SJCRH30 (cell line): ENCODE measurements around the gene CALCR. TPM values are rescaled to one million over a fixed set of nuclear protein-coding genes. Genes with fewer than 3 reads are reported as not detected.
"Not testable (repeated sequence)": the region's sequence is repeated elsewhere in the genome, so short reads cannot be mapped to it uniquely, and the experiment has no call there.

Experiments used
- DNase-seq, 2 experiments: peaks; one replicate each; pipeline ENCODE4 v3.0.0-alpha.2; 2015 to 2020
- H3K27ac ChIP-seq: fragments of 250-450 bp; sonication (Bioruptor Pico); 2 replicates; pipeline ENCODE4 v1.5.1; 2020; ENCODE audit warnings: mild to moderate bottlenecking, moderate library complexity
- H3K27me3 ChIP-seq: fragments of 250-450 bp; sonication (Bioruptor Pico); 2 replicates; pipeline ENCODE4 v1.5.1; 2020; ENCODE audit warnings: mild to moderate bottlenecking, moderate library complexity
- H3K36me3 ChIP-seq: fragments of 250-450 bp; sonication (Bioruptor Pico); 2 replicates; pipeline ENCODE4 v1.5.1; 2020; ENCODE audit warnings: mild to moderate bottlenecking, moderate library complexity
- H3K4me1 ChIP-seq: fragments of 250-450 bp; sonication (Bioruptor Pico); 2 replicates; pipeline ENCODE4 v1.5.1; 2020; ENCODE audit warnings: mild to moderate bottlenecking, moderate library complexity
- H3K4me3 ChIP-seq: fragments of 250-450 bp; sonication (Bioruptor Pico); 2 replicates; pipeline ENCODE4 v1.5.1; 2020; ENCODE audit warnings: mild to moderate bottlenecking, moderate library complexity
- H3K9me3 ChIP-seq: fragments of 250-450 bp; sonication (Bioruptor Pico); replicated peaks from 2 replicates; pipeline ENCODE4 v1.5.1; 2020; ENCODE audit warnings: mild to moderate bottlenecking, moderate library complexity
- total RNA-seq: library from RNA; depleted of rRNA; stranded (reverse); fragments of >200 nt; shearing (Covaris generic); gene quantifications from 2 replicates; pipeline ENCODE4 v1.2.3, GENCODE V29; 2014

Gene CALCR
- total RNA-seq, 1 experiment from 2014 or later = 1.9 TPM

DNA sequence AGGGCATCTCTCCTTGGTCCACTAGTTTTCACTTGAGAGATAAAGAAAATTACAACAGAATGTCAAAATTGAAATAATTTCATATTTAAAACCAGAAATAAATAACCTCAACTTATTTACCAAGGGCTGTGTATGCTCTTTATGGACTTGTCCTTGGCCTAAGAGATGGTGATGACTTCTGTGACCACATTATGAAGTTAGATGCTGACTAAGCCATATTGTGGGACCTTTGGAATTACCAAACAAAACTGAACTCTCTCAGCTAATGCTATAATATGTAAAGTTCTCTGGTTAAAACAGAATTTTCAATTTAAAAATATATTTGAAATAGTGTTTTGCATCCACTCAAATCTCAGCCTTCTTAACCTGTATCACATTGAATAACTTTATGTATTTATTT is 38.9 kb downstream of the CALCR start:
- H3K9me3 ChIP-seq = no peaks in the 10 kb centered on the region
- H3K27me3 ChIP-seq = no peaks in the 10 kb centered on the region
- no peak overlapping the region for H3K4me3 ChIP-seq
- no peaks in the 10 kb centered on the region for H3K36me3 ChIP-seq
- H3K4me1 ChIP-seq = peaks cover 16% of the 10 kb centered on the region
- no peak overlapping the region for H3K27ac ChIP-seq
- no peak for DNase-seq

DNA sequence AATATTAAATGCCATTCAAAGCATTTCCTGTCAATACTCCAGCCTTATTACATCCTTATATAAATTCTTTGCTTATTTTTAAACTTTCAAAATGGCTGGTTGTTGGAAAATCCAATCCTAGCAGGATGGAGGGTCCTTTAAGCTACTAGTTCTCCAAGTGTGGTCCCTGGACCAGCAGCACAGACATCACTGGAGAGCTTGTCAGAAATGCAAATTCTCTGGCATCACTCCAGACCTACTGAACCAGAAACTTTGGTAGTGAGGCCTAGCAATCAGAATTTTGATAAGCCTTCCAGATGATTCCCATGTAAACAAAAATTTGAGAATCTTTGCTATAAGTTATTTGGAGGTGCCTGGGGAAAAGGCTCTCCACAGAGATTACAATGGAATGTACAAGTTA is 43.8 kb downstream of the CALCR start:
- peaks cover 26% of the 10 kb centered on the region for H3K4me1 ChIP-seq
- DNase-seq = peak; percentile 90 to 96
- H3K4me3 ChIP-seq = no peak overlapping the region
- H3K27ac ChIP-seq = peak overlapping the region; percentile 96
- H3K27me3 ChIP-seq = no peaks in the 10 kb centered on the region
- H3K36me3 ChIP-seq = no peaks in the 10 kb centered on the region
- no peaks in the 10 kb centered on the region for H3K9me3 ChIP-seq

DNA sequence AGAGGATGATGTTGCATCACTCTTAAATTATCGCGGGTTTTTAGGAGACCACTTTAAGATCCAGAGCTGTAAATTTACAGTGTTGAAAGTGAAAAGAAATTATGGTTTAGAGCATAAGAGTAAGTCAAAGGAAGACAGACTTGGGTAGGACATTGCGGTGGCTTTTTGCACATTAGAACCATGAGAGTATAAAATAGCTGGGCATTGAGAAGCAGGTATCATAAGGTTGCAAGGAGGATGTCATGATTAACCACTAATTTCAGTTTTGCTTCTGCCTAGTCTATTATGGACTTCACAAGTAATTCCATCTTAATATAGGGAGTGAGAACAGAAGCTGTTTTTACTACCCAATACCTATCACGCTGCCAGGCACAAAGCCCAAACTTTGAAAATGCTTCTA is 57.7 kb downstream of the CALCR start:
- DNase-seq = no peak
- Histone ChIP-seq H3K9me3 (no peaks in the 10 kb centered on the region), H3K27me3 (no peaks in the 10 kb centered on the region), H3K4me1 (0 out of 2 replicates have a peak, but pooled peaks cover 2% of the 10 kb centered on the region), H3K4me3 (no peak overlapping the region), H3K27ac (no peak overlapping the region), H3K36me3 (no peaks in the 10 kb centered on the region)

DNA sequence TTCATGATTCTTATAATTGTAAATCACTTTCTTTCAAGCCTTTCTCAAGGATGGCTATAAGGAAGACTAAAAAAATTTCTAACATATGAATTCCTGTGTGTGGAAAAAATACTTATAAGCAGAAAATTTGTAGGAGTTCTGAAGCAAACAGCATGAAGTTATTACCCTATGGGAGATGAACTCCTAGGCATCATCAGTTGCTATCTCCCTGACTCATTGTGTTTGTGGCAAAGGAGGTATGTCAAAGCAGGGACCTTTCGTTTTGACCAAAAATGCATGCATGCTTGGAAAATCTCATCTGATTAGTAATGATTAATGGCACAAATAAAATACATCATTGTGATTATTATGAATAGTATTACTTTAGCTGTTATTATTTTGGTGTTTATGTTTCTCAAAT is 59.4 kb downstream of the CALCR start:
- no peak for DNase-seq
- no peak overlapping the region for H3K4me3 ChIP-seq
- no peaks in the 10 kb centered on the region for H3K36me3 ChIP-seq
- no peaks in the 10 kb centered on the region for H3K27me3 ChIP-seq
- 0 out of 2 replicates have a peak, but pooled peaks cover 2% of the 10 kb centered on the region for H3K4me1 ChIP-seq
- H3K27ac ChIP-seq = no peak overlapping the region
- H3K9me3 ChIP-seq = no peaks in the 10 kb centered on the region

DNA sequence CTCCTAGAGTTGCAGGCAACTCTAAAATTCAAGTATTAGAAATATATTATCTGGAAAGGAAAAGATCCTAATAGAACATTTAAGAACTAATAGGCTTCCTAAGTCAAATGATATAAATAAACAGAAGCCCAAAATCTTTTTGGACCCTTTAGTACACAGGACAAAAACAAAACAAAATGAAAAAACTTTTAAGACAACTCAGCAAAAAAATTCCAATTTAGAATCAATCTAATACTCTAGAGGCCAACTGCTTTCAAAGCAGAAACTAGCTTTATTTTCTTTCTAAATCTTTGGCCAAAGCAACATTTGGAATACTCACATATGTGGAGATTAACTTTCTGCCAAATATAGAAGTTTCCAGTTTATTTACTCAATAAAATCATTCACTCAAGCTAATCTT is 65.2 kb downstream of the CALCR start:
- 0 out of 2 replicates have a peak, but pooled peaks cover 2% of the 10 kb centered on the region for H3K4me1 ChIP-seq
- H3K9me3 ChIP-seq = peaks cover 3% of the 10 kb centered on the region; the same call in 1 of the 2 replicates
- no peak overlapping the region for H3K4me3 ChIP-seq
- no peak for DNase-seq
- no peaks in the 10 kb centered on the region for H3K36me3 ChIP-seq
- no peak overlapping the region for H3K27ac ChIP-seq
- H3K27me3 ChIP-seq = no peaks in the 10 kb centered on the region

DNA sequence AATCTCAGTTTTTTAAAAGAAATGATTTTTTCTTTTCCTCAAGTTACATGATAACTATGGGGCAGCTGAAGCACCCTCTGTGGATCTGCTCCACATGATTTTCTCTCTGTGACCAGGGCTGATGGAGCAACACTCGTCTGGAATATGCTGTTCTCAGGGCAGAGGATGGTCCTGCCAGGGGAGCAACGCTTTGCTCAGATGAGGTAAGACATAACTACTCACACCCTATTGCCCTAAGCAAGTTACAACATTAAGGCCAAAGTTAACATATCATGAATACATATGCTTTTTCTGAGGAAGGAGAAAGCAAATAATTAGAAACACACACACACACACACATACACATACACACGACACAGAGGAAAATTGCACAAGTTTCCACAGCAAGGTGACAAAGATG is 71.4 kb downstream of the CALCR start:
- Histone ChIP-seq H3K4me1 (no peaks in the 10 kb centered on the region), H3K4me3 (no peak overlapping the region), H3K27me3 (no peaks in the 10 kb centered on the region), H3K9me3 (0 out of 2 replicates have a peak, but pooled peaks cover 2% of the 10 kb centered on the region), H3K36me3 (no peaks in the 10 kb centered on the region), H3K27ac (no peak overlapping the region)
- DNase-seq = no peak

DNA sequence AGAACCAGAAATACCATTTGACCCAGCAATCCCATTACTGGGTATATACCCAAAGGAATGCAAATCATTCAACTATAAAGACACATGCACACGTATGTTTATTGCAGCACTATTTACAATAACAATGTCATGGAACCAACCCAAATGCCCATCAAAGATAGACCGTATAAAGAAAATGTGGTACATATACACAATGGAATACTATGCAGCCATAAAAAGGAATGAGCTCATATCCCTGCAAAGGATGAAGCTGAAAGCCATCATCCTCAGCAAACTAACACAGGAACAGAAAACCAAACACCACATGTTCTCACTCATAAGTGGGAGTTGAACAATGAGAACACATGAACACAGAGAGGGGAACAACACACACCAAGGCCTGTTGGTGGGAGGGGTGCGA is 82.7 kb downstream of the CALCR start:
- H3K36me3 ChIP-seq, H3K4me1 ChIP-seq, H3K4me3 ChIP-seq, H3K27me3 ChIP-seq, H3K27ac ChIP-seq, DNase-seq, H3K9me3 ChIP-seq: not testable (repeated sequence)

DNA sequence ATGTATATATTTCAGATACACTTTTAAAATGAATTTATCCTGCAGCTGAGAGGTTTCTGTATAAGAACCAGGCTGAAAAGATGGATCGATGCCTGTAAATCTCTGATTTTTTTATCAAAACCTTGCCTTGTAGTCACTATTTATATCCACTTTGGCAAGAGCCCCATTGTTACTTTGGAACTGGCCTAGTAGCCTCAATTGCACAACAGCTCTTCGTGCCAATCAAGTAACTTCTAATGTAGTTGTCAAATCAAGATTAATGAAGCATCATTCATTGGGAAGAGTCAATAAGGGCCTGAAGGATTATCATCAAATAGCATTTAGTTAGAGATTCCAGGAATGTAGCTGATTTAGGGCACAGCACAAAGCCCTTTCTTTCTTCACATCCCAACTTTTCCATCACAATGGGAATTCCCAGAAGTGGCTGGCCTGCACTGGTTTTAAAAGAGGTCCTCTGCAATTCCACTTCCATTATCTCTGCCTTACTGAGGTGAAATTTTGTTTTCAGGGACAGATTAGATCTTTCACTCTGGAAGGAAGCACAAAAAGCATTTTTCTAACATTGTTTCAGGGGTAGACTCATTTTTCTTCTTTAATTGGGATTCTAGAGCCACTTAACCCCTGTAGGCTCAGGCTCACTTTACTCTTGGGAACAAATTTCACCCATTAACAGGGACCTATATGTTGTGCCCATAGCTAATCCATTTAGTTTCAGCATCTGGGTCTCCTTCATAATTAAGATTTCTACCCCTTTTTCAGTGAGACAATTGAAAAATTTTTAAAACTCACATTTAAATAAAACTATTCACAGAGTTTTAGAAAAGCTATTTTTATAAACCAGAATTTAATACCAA is 97.8 kb downstream of the CALCR start:
- no peak overlapping the region for H3K4me3 ChIP-seq
- DNase-seq = no peak
- peaks cover 2% of the 10 kb centered on the region; the same call in 1 of the 2 replicates for H3K4me1 ChIP-seq
- no peaks in the 10 kb centered on the region; the same call in 1 of the 2 replicates for H3K9me3 ChIP-seq
- no peak overlapping the region for H3K27ac ChIP-seq
- H3K36me3 ChIP-seq = no peaks in the 10 kb centered on the region
- H3K27me3 ChIP-seq = no peaks in the 10 kb centered on the region

DNA sequence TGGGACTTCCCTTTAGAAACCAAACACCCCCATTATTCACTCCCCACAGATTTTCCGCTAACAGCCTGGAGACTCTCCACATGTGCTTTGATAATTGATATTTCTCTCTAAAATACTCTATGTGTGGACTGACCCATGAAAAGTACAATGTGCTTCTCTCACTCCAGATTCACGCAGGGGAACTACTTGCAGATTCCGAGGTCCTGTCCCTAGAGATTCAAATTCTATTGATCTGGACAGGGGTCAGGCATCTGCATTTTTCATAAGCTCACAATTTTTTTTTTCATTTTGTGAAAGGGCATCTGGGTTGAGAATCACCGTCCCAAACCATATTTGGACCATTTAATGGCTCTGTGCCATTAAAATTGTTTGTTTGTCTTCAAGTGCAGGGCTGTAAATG is 98.7 kb downstream of the CALCR start:
- H3K27me3 ChIP-seq = no peaks in the 10 kb centered on the region
- H3K27ac ChIP-seq = no peak overlapping the region
- no peak for DNase-seq
- H3K9me3 ChIP-seq = no peaks in the 10 kb centered on the region; the same call in 1 of the 2 replicates
- peaks cover 2% of the 10 kb centered on the region; the same call in 1 of the 2 replicates for H3K4me1 ChIP-seq
- H3K4me3 ChIP-seq = no peak overlapping the region
- no peaks in the 10 kb centered on the region for H3K36me3 ChIP-seq

DNA sequence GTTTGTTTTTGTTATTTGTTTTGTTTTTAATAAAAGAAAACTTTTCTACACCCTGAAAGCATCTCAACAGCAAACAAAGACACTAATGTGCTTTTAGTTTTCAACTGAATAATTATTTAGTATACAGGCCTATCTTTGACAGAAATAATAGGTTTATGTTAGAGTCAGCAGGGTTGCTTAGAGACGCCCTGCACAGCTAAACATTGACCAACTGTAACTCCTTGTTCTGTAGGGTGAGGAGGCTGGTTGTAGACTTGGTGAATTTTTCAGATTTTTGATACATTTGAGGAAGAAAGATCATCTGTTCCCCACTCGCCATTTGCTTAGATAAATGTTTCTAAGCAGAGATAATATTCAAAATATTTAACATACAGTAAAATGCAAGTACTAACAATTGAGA is 103.1 kb downstream of the CALCR start:
- Histone ChIP-seq H3K4me3 (no peak overlapping the region), H3K4me1 (peaks cover 2% of the 10 kb centered on the region; the same call in 1 of the 2 replicates), H3K9me3 (no peaks in the 10 kb centered on the region), H3K36me3 (no peaks in the 10 kb centered on the region), H3K27ac (no peak overlapping the region), H3K27me3 (no peaks in the 10 kb centered on the region)
- no peak for DNase-seq

DNA sequence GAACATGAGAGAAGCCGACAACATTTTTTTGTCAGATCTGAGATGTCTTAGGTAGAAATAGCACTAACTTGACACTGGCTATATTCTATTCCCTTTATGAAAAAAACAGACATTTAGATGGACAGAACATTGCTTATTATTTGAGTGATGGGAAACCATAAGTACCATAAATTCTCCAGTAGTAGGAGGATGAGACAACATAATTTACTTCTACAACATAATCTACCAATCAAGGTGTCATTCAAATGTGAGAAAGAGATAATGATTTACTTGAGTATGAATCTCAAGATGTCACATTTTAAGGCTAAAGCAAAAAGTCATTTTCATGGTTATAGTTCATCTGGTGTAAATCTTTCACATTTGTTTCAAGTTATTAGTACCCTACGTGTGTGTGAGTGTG is 110.8 kb downstream of the CALCR start:
- H3K27me3 ChIP-seq = no peaks in the 10 kb centered on the region
- H3K9me3 ChIP-seq = no peaks in the 10 kb centered on the region
- no peaks in the 10 kb centered on the region; the same call in 1 of the 2 replicates for H3K4me1 ChIP-seq
- no peak overlapping the region for H3K27ac ChIP-seq
- no peak for DNase-seq
- H3K4me3 ChIP-seq = no peak overlapping the region
- no peaks in the 10 kb centered on the region for H3K36me3 ChIP-seq

DNA sequence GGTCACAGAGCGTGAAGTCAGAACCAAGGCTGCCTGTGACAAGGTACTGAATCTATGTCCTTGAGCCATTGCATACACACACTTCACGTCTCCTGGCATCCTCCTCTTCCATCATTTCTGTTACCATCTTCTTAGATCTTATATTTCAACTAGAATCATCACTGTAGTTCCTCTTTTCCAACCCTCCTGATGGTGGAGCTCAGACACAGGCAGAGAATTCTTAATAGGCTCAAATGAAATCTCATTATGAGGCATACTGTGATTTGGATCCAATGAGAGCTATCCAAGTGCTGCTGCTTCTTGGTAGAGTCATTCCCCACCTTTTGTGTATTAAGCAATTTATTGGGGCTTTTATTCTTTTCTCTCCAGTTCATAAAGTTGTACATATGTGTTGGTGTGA is 113.2 kb downstream of the CALCR start:
- no peaks in the 10 kb centered on the region for H3K36me3 ChIP-seq
- H3K9me3 ChIP-seq = no peaks in the 10 kb centered on the region
- no peaks in the 10 kb centered on the region; the same call in 1 of the 2 replicates for H3K4me1 ChIP-seq
- H3K4me3 ChIP-seq = no peak overlapping the region
- no peaks in the 10 kb centered on the region for H3K27me3 ChIP-seq
- DNase-seq = peak; percentile 42 to 76
- no peak overlapping the region for H3K27ac ChIP-seq

DNA sequence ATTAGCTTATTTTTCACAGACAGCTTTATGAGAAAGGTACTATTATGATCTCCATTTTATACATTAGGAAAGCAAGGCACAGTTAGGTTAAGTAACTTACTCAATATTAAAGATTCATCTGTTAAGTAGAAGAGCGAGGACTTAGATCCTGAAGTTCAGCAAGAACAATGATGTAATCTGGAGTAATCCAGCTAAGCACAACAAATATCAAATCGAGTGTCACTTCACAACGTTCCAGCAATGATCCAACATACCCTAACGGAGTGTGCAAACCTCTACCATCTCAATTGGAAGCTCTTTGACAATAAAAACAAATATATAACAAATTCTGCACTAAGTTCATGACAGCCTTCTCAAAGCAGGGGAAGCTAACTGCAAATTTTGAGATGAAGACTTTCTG is 121.3 kb downstream of the CALCR start:
- DNase-seq = no peak
- no peaks in the 10 kb centered on the region; the same call in 1 of the 2 replicates for H3K9me3 ChIP-seq
- H3K36me3 ChIP-seq = no peaks in the 10 kb centered on the region
- no peaks in the 10 kb centered on the region for H3K27me3 ChIP-seq
- H3K4me3 ChIP-seq = no peak overlapping the region
- no peaks in the 10 kb centered on the region for H3K4me1 ChIP-seq
- H3K27ac ChIP-seq = no peak overlapping the region

DNA sequence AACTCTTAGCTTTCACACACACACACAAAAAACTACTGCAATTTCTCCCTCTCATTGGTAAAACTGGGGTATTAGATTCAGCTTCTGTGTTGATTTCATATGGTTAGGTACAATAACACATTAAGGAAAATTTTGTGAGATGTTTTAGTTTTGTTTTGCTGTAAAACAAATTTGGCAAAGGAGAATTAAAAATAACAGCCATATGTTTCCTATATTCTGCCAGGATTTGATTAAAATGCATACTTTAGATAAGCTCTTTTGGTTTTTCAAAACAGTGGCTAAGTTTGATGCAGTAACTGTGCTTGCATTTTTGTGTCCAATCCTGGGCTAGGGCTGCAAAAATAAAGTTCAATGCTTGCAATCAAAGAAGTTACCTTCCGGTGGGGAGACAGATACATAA is 126.3 kb downstream of the CALCR start:
- no peaks in the 10 kb centered on the region for H3K9me3 ChIP-seq
- H3K36me3 ChIP-seq = no peaks in the 10 kb centered on the region
- DNase-seq = no peak
- H3K4me1 ChIP-seq = no peaks in the 10 kb centered on the region
- no peak overlapping the region for H3K27ac ChIP-seq
- H3K4me3 ChIP-seq = no peak overlapping the region
- no peaks in the 10 kb centered on the region for H3K27me3 ChIP-seq

DNA sequence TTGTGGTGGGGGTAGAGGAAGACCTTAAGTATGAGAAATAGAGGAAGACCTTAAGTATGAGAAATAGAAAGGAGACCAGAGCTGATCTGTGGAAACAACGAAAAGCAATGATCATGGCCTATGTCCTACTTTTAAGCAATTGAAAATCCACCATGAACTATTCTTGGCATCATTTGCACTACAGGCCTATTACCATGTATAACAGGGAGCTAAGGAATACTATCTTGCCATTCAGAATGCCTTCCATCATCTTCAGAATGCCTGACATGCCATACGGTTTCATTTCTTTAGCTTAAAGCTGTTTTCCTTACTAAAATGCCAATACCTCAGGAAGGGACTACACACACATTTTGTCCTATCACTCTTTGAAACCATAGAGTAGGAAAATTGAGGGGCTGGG is 127.0 kb downstream of the CALCR start:
- no peaks in the 10 kb centered on the region for H3K27me3 ChIP-seq
- no peaks in the 10 kb centered on the region for H3K36me3 ChIP-seq
- H3K4me3 ChIP-seq = no peak overlapping the region
- no peaks in the 10 kb centered on the region for H3K4me1 ChIP-seq
- H3K9me3 ChIP-seq = no peaks in the 10 kb centered on the region
- H3K27ac ChIP-seq = no peak overlapping the region
- DNase-seq = no peak
